ENCODE results near the gene APH1B. TPM values are rescaled to one million over a fixed set of nuclear protein-coding genes. Genes with fewer than 3 reads are reported as not detected.
"Not testable (repeated sequence)": the region's sequence is repeated elsewhere in the genome, so short reads cannot be mapped to it uniquely, and the experiment has no call there.

Gene APH1B
- total RNA-seq: 1 to 10 TPM; 9.3 to 9.4 TPM

DNA sequence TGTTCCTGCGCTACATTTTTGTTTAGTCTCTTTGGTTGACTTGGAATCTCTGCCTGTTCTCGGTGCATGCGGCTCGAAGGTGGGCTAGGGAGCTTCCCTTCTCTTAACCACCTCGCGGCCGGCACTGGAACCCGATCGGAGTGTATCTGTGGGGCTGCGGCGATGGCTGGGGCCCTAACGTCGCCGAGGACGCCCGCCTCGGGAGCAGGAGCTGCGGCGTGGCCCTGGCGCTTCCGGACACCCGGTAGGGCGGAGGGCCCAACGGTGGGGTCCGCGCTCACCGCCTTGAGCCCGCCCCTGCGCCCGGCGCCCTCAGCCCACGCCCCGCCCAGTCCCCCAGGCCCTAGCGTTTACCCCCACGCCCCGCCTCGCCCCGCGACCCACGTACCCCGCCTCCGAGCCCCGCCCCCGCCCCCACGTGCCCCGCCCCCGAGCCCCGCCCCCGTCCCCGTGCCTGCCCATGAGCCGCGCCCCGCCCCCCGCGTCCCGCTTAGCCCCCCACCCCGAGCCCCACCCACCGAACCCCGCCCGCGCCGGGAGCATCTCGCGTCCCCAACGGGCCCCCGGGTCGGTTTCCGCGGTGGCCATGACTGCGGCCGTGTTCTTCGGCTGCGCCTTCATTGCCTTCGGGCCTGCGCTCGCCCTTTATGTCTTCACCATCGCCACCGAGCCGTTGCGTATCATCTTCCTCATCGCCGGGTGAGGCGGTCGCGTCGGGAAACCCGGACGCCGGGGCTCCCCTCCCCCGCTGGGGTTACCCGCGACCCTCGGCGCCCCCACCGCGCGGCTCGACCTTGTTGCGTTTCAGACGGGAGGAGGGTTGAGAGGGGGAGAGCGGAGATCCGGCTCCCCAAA is at the start of gene APH1B:
TSS of gene APH1B (plus strand) at position 568 of the 855 bp plus-strand sequence. CDS start at position 587, 19 bp downstream.
- DNase-seq: peak; percentile 79
- H3K27ac Mint-ChIP-seq: peak within 1 kb of the TSS; percentile 90
- H3K4me1 Mint-ChIP-seq: peaks cover 33% of the 10 kb centered on the region
- H3K9me3 Mint-ChIP-seq: peaks cover 3% of the 10 kb centered on the region
- no peaks in the 10 kb centered on the region for H3K27me3 Mint-ChIP-seq
- H3K36me3 Mint-ChIP-seq: peaks cover 24% of the 10 kb centered on the region
- H3K4me3 Mint-ChIP-seq: peak within 1 kb of the TSS; percentile 90

DNA sequence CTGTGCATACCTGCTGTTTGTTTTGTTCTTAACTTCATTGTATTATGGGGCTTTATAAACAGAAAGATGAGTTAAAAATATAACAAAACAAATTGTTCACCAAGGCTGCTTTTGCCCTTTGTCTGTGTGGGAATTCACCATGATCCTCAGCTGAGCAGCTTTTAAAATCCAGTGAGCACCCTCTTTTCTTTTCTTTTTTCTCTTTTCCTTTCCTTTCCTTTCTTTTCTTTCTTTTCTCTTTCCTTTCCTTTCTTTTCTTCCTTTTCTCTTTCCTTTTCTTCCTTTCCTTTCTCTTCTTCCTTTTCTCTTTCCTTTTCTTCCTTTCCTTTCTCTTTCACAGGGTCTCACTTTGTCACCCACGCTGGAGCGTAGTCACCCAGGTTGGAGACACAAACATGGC is 49.7 kb upstream of the APH1B start:
- H3K4me3 Mint-ChIP-seq: no peak overlapping the region
- H3K27ac Mint-ChIP-seq: peak overlapping the region; percentile 74
- no peaks in the 10 kb centered on the region for H3K9me3 Mint-ChIP-seq
- peaks cover 62% of the 10 kb centered on the region for H3K36me3 Mint-ChIP-seq
- no peaks in the 10 kb centered on the region for H3K27me3 Mint-ChIP-seq
- H3K4me1 Mint-ChIP-seq: peaks cover 75% of the 10 kb centered on the region
- no peak for DNase-seq

GRCh38 chr15:63231206-63231605 is 46.2 kb upstream of the APH1B start:
- peaks cover 82% of the 10 kb centered on the region for H3K4me1 Mint-ChIP-seq
- H3K36me3 Mint-ChIP-seq: peaks cover 58% of the 10 kb centered on the region
- no peak for DNase-seq
- no peaks in the 10 kb centered on the region for H3K9me3 Mint-ChIP-seq
- no peak overlapping the region for H3K4me3 Mint-ChIP-seq
- H3K27ac Mint-ChIP-seq: peak overlapping the region; percentile 83
- no peaks in the 10 kb centered on the region for H3K27me3 Mint-ChIP-seq

DNA sequence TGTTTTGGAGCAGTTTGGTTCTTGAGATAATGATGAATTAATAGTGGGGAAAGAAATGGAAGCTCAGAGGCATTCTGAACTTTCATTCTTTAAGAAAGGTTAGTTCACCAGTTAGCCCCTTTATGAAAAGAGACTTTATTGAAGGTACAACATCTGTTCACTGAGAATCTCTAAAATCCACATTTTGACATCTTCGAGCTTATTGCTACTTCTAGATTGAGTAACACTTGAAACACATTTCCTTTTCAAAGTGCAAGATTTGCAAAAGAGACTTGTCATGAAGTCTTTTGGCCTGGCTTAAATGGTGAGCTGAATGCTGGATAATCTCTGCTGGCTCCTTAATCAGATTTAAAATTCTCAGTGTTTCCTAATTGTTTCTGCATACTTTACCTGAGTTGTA is 45.7 kb upstream of the APH1B start:
- Mint-ChIP-seq H3K4me3 (peak overlapping the region; percentile 18), H3K27ac (peak overlapping the region; percentile 83), H3K36me3 (peaks cover 57% of the 10 kb centered on the region), H3K4me1 (peaks cover 81% of the 10 kb centered on the region), H3K27me3 (no peaks in the 10 kb centered on the region), H3K9me3 (no peaks in the 10 kb centered on the region)
- DNase-seq: no peak

GRCh38 chr15:63232405-63232804 is 45.0 kb upstream of the APH1B start:
- H3K36me3 Mint-ChIP-seq: peaks cover 58% of the 10 kb centered on the region
- DNase-seq: no peak
- no peaks in the 10 kb centered on the region for H3K9me3 Mint-ChIP-seq
- no peaks in the 10 kb centered on the region for H3K27me3 Mint-ChIP-seq
- H3K4me3 Mint-ChIP-seq: peak overlapping the region; percentile 34
- H3K27ac Mint-ChIP-seq: peak overlapping the region; percentile 86
- peaks cover 81% of the 10 kb centered on the region for H3K4me1 Mint-ChIP-seq

- Mint-ChIP-seq H3K27me3 (no peaks in the 10 kb centered on the region), H3K4me1 (peaks cover 80% of the 10 kb centered on the region)
Observed at GRCh38 chr15:63232943-63233342, 44.5 kb upstream of the APH1B start.

GRCh38 chr15:63233667-63234423 is 43.6 kb upstream of the APH1B start:
- no peaks in the 10 kb centered on the region for H3K27me3 Mint-ChIP-seq
- no peak overlapping the region for H3K4me3 Mint-ChIP-seq
- H3K27ac Mint-ChIP-seq: peak overlapping the region; percentile 52
- H3K36me3 Mint-ChIP-seq: peaks cover 56% of the 10 kb centered on the region
- H3K9me3 Mint-ChIP-seq: peaks cover 3% of the 10 kb centered on the region
- H3K4me1 Mint-ChIP-seq: peaks cover 80% of the 10 kb centered on the region
- no peak for DNase-seq

More at GRCh38 chr15:63232943-63233342, 44.5 kb upstream of the APH1B start:
- H3K4me3 Mint-ChIP-seq: no peak overlapping the region
- peaks cover 2% of the 10 kb centered on the region for H3K9me3 Mint-ChIP-seq
- no peak for DNase-seq
- peak overlapping the region; percentile 52 for H3K27ac Mint-ChIP-seq
- H3K36me3 Mint-ChIP-seq: peaks cover 58% of the 10 kb centered on the region

GRCh38 chr15:63234451-63234870 is 42.9 kb upstream of the APH1B start:
- no peak for DNase-seq
- H3K4me3 Mint-ChIP-seq: no peak overlapping the region
- peaks cover 76% of the 10 kb centered on the region for H3K4me1 Mint-ChIP-seq
- H3K9me3 Mint-ChIP-seq: peaks cover 3% of the 10 kb centered on the region
- H3K27ac Mint-ChIP-seq: peak overlapping the region; percentile 66
- no peaks in the 10 kb centered on the region for H3K27me3 Mint-ChIP-seq
- peaks cover 54% of the 10 kb centered on the region for H3K36me3 Mint-ChIP-seq

GRCh38 chr15:63236272-63236671 is 41.1 kb upstream of the APH1B start:
- DNase-seq: no peak
- H3K4me1 Mint-ChIP-seq: peaks cover 76% of the 10 kb centered on the region
- no peak overlapping the region for H3K27ac Mint-ChIP-seq
- H3K27me3 Mint-ChIP-seq: no peaks in the 10 kb centered on the region
- H3K36me3 Mint-ChIP-seq: peaks cover 61% of the 10 kb centered on the region
- no peak overlapping the region for H3K4me3 Mint-ChIP-seq
- H3K9me3 Mint-ChIP-seq: peaks cover 3% of the 10 kb centered on the region

DNA sequence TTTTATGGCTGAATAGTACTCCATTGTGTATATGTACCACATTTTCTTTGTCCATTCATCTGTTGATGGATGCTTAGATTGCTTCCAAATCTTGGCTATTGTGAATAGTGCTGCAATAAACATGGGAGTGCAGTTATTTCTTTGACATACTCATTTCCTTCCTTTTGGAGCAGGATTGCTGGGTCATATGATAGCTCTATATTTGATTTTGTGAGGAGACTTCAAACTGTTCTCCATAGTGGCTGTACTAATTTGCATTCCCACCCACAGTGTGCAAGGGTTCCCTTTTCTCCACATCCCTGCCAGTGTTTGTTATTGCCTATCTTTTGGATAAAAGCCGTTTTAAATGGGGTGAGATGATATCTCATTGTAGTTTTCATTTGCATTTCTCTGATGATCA is 40.3 kb upstream of the APH1B start:
- not testable (repeated sequence) for H3K4me3 Mint-ChIP-seq, H3K9me3 Mint-ChIP-seq, DNase-seq, H3K27me3 Mint-ChIP-seq
- Mint-ChIP-seq H3K36me3 (peaks cover 66% of the 10 kb centered on the region), H3K27ac (peak overlapping the region; percentile 1), H3K4me1 (peaks cover 68% of the 10 kb centered on the region)

DNA sequence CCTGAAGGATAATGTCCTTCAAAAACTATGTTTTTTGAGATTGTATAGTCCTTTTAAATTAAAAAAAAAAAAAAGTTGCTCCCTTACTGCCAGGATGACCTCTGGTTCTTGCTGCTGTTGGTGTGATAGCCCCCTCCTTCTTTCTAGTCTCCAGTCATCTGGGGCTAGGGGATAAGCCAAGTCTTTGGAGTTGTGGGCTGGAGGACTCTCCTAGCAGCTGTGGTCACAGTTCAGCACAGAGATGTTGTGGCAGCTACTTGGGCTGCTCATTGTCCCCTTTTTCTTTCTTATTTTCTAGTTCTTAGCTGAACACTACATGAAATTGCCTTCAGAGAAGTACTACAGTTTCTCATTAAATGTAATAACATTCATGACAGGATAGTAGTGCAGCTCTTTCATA is 39.2 kb upstream of the APH1B start:
- Mint-ChIP-seq H3K27ac (peak overlapping the region; percentile 36), H3K27me3 (no peaks in the 10 kb centered on the region), H3K36me3 (peaks cover 75% of the 10 kb centered on the region), H3K4me3 (no peak overlapping the region), H3K9me3 (peaks cover 3% of the 10 kb centered on the region), H3K4me1 (peaks cover 69% of the 10 kb centered on the region)
- DNase-seq: no peak

DNA sequence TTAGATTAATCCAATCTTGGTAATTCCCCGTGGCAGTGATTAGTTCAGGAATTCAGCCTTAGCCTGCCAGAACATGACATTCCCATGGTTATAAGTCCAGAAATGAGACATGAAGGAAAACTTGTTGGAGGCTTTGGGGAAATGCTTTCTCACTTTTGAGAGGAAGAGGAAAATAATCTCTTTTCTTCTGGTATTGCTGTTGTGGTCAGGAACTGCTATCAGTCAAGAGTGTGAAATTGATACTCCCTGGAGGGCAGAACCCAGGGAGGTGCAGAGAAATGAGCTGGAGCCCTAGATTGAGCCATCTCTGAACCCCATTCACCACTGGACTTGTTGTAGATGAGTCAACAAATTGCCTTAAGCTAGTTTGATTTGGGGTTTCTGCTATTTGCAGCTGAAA is 38.6 kb upstream of the APH1B start:
- Mint-ChIP-seq H3K4me3 (no peak overlapping the region), H3K27ac (peak overlapping the region; percentile 58), H3K4me1 (peaks cover 69% of the 10 kb centered on the region), H3K36me3 (peaks cover 76% of the 10 kb centered on the region), H3K9me3 (peaks cover 3% of the 10 kb centered on the region), H3K27me3 (no peaks in the 10 kb centered on the region)
- peak; percentile 41 for DNase-seq

- Mint-ChIP-seq H3K4me3 (no peak overlapping the region), H3K9me3 (peaks cover 3% of the 10 kb centered on the region), H3K36me3 (peaks cover 75% of the 10 kb centered on the region), H3K27ac (peak overlapping the region; percentile 76), H3K4me1 (peaks cover 70% of the 10 kb centered on the region), H3K27me3 (no peaks in the 10 kb centered on the region)
- no peak for DNase-seq
Observed at GRCh38 chr15:63240109-63240508, 37.3 kb upstream of the APH1B start.

GRCh38 chr15:63241316-63241715 is 36.1 kb upstream of the APH1B start:
- DNase-seq: no peak
- no peak overlapping the region for H3K4me3 Mint-ChIP-seq
- peaks cover 71% of the 10 kb centered on the region for H3K4me1 Mint-ChIP-seq
- no peaks in the 10 kb centered on the region for H3K27me3 Mint-ChIP-seq
- H3K9me3 Mint-ChIP-seq: peaks cover 3% of the 10 kb centered on the region
- no peak overlapping the region for H3K27ac Mint-ChIP-seq
- H3K36me3 Mint-ChIP-seq: peaks cover 77% of the 10 kb centered on the region

GRCh38 chr15:63243101-63243500 is 34.3 kb upstream of the APH1B start:
- H3K27me3 Mint-ChIP-seq: no peaks in the 10 kb centered on the region
- peak overlapping the region; percentile 49 for H3K27ac Mint-ChIP-seq
- H3K4me1 Mint-ChIP-seq: peaks cover 66% of the 10 kb centered on the region
- H3K36me3 Mint-ChIP-seq: peaks cover 76% of the 10 kb centered on the region
- no peak for DNase-seq
- H3K9me3 Mint-ChIP-seq: peaks cover under 1% of the 10 kb centered on the region
- no peak overlapping the region for H3K4me3 Mint-ChIP-seq
